ENCODE data around the gene LPAR2. TPM values are rescaled to one million over a fixed set of nuclear protein-coding genes. Genes with fewer than 3 reads are reported as not detected.

LPAR2 gene
- total RNA-seq, 1 donor from 2014 or later, result 0.33 TPM

GRCh38 chr19:19653597-19654147 lies 25.7 kb upstream of the LPAR2 start:
- DNase-seq (ENCODE audit: low read depth, low spot score), result no peak

DNA sequence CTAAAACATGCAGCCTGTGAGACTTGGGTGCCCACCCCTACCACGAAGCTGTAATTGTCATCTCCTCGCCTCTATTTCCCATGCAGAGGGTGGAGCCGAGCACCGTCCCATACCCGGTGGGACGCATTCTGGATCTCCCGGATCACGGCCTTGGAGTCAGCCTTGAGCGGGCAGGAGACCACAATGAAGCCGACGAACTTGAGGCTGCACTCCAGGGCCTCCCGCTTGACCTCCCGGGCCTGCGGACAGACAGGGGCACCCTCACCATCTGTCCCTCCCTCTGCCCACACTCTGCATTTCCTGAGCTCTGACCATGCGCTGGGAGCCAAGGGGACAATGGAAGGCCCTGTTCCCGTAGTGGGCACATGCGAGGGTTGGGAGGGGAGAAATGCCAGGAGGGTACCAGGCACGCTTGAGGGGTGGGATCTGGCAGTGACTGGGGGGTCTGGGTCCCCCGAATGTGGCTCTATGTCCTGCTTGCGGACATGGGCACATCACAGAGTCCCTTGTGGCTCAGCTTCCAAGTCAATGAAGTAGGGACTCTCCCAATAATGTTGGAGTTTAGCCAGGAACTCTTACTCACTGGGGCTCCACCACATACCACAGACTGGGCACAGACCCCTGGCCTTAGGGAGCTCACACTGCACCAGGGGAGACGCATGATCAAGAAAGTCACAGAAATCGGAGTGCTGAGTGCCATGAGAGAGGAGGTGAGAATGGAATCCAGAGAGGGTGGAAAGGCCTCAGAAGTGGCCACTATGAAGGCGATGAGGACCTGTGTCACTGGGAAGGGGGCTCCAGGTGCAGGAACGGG lies 24.7 kb upstream of the LPAR2 start:
- no peak for DNase-seq (ENCODE audit: low read depth, low spot score)

GRCh38 chr19:19651076-19651475 lies 23.1 kb upstream of the LPAR2 start:
- DNase-seq (ENCODE audit: low read depth, low spot score), result no peak

- no peak for DNase-seq (ENCODE audit: low read depth, low spot score)
These were observed 22.3 kb upstream of the LPAR2 start for GRCh38 chr19:19650331-19650730.

- DNase-seq (ENCODE audit: low read depth, low spot score), result no peak
These were observed 21.6 kb upstream of the LPAR2 start for GRCh38 chr19:19649580-19649995.

GRCh38 chr19:19649155-19649554 lies 21.1 kb upstream of the LPAR2 start:
- no peak for DNase-seq (ENCODE audit: low read depth, low spot score)

DNA sequence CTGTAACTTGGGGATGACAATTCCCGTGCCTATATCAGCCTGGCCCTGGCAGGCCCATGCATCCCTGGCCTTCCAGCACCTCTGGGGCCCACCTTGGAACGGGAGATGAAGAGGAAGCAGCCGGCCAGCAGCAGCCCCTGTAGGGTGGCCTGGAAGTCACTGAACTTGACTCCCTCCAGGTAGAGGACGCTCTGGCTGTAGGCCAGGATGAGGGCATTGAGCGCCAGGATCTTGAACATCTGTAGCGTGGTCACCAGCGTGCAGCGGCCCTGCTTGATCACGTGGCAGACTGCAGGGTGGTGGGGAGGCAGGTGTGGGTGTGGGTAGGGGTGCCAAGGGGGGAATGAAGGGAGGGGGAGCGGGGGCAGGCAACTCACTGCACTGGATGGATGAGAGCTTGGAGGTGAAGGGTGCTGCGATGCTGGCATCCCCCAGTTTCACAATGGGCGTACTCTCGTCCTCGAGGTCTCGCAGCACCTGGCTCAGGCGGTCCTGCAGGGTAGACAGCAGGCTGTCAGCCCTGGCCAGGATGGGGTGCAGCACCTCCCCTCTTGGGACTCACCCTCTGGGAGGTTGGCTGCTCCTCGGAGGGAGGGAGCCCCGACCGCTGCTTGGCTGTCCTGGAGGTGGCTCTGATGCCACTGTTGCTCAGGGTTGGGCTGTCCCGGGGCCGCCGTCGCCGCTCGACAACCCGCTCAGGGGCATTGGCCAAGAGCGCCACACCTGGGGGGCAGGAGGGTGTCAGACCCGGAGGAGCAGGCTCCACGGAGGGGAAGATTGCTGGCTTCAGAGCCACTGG lies 19.2 kb upstream of the LPAR2 start:
- DNase-seq (ENCODE audit: low read depth, low spot score), result no peak

DNA sequence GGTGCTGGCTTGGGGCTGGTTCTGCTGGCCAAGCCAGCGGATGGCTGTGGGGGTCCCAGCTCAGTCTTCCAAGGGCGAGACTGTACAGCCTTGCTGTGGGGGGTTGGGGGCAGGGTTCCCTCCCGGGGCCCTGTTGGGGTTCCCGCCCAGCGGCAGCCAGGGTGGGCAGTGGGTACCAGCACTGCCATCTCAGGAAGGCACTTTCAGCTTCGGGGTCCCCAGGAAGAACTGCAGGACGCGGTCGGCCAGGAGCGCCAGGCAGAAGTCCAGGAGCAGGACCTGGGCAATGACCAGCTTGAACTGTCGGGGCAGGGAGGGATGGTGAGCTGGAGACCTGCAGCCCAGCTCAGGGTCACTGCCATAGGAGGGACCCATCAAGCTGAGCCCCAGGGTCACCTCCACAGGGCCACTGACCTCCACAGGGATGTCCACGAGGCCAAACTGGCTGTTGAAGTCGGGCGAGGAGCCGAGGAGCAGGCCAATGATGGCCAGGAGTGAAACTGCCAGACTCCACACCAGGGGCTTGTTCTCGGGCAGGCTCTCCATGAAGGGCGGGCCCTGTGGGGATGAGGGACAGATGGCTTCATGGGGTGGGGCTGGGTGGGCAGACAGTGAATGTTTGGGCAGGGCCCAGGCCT lies 17.3 kb upstream of the LPAR2 start:
- DNase-seq (ENCODE audit: low read depth, low spot score), result no peak

DNA sequence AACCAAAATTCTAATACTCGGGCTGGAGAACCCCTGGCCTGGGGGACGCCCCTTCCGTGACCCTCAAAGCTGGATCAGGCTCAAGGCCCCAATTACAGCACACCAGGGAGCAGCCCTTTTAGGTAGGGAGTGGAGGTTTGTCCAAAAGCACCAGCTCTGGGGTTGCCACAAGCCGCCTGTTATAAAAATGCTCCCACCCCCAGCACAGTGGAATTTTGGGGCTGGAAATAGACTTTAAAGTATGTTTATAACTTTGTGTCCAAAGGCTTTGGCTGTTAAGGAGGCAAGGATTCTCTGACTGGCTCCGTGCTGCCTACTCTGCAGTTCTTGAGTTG lies 16.0 kb upstream of the LPAR2 start:
- no peak for DNase-seq (ENCODE audit: low read depth, low spot score)

GRCh38 chr19:19643158-19644053 lies 15.4 kb upstream of the LPAR2 start, which contains the start of gene GMIP:
Gene GMIP (minus strand): TSS chr19:19643657. CDS start chr19:19643529, 128 bp downstream.
- no peak for DNase-seq (ENCODE audit: low read depth, low spot score)

DNA sequence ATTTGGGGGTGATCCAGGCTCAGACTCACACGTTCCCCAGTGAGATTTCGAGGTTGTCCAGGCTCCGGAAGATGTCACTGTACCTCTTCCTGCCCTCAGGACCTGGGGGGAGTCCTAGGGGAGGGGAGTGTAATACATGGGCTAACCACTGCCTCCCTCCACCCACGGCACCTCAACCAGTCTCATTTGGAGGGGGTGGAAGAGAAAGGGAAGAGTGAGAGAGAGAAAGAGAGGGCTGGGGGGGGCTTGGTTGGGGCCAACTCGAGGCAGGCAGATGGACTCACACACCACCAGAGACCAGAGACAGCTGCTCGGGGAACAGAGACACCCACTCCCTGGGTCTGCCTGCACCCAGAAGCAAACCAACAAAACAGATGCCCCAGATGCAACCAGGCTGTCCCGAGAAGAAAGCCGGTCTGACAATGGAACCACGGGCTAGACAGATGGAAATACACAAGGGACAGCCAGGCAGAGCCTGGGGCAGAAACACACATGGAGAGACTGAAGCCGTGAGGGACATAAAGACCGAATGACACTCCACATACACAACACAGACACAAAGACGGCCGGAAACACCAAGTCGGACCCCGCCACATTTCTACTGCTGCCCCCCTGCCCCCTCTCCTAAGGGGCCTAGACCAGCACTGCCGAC lies 14.6 kb upstream of the LPAR2 start:
- DNase-seq (ENCODE audit: low read depth, low spot score), result no peak

GRCh38 chr19:19637523-19638251 lies 9.7 kb upstream of the LPAR2 start:
- DNase-seq (ENCODE audit: low read depth, low spot score), result no peak

GRCh38 chr19:19637186-19637522 lies 9.1 kb upstream of the LPAR2 start:
- DNase-seq (ENCODE audit: low read depth, low spot score), result no peak

GRCh38 chr19:19636573-19637185 lies 8.7 kb upstream of the LPAR2 start:
- no peak for DNase-seq (ENCODE audit: low read depth, low spot score)

- DNase-seq (ENCODE audit: low read depth, low spot score), result no peak
These were observed 7.3 kb upstream of the LPAR2 start for GRCh38 chr19:19635313-19635702.

GRCh38 chr19:19634516-19635312 lies 6.7 kb upstream of the LPAR2 start:
- DNase-seq (ENCODE audit: low read depth, low spot score), result no peak

DNA sequence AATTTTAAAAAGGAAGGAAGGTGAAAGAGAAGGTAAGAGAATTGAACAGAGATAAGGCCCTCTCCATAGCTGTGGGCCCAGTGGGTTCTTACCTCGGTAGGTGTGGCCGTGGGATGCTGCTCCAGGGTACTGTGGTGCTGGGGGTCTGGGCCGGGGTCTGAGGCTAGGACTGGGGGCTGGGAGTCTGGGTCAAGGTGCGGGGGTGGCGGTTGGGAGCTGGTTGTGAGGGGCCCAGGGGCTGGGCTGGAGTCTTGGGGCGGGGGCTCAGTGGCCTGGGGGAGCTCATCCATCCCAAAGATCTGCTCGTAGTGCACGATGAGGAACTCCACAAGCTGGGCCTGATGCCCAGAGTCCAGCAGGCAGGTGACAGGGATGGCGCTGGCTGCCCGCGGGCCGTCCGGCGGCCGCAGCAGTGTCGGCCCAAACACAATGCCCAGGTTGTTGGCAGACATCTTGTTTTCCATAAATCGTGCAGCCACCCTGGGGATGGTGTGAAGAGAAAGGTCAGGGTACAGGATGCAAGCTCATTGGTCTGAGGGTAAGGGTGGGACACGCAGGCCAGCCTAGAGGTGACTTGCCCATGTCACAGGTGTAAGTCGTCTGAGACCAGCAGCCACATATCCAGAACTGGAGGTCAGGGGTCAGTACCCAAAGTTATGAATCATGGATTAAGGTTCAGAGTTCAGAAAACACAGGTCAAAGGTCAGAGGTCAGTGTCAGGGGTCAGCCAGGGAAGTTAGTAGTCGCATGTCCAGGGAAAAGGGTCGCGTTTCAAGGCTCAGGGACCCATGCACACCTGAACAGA lies 5.9 kb upstream of the LPAR2 start:
- DNase-seq (ENCODE audit: low read depth, low spot score), result no peak

DNA sequence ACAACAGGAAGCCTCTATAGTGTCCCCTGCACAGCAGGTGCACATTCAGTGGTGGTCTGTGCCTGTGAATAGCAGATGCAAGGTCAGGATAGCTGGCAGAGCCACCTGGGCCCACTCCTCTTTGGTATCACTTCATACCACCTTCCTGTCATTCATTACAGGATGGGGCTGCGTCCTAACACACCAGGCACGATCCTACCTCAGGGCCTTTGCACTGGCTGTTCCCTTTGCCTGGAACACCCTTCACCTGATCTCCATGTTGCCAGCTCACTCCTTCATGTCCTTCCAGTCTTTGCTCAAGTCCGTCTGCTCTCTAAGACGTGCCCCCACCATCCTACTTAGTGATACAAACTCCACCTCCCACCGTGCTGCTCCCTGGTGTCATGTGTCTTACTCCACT lies 4.6 kb upstream of the LPAR2 start:
- DNase-seq (ENCODE audit: low read depth, low spot score), result no peak
